NT2/D1 (cell line): ENCODE data around the gene FLYWCH2.

Source experiments
- SUZ12 ChIP-seq: IDR thresholded peaks from 2 replicates; pipeline ENCODE4 v1.6.1; 2011; ENCODE audit not compliant: insufficient read length, insufficient read depth; ENCODE audit errors: extremely low read depth
- YY1 ChIP-seq: IDR thresholded peaks from 2 replicates; pipeline ENCODE4 v1.6.1; 2011; ENCODE audit not compliant: insufficient read length, insufficient read depth
- ZNF274 ChIP-seq: IDR thresholded peaks from 2 replicates; pipeline ENCODE4 v1.6.1; 2011; ENCODE audit warnings: mild to moderate bottlenecking, low read depth, low read length

DNA sequence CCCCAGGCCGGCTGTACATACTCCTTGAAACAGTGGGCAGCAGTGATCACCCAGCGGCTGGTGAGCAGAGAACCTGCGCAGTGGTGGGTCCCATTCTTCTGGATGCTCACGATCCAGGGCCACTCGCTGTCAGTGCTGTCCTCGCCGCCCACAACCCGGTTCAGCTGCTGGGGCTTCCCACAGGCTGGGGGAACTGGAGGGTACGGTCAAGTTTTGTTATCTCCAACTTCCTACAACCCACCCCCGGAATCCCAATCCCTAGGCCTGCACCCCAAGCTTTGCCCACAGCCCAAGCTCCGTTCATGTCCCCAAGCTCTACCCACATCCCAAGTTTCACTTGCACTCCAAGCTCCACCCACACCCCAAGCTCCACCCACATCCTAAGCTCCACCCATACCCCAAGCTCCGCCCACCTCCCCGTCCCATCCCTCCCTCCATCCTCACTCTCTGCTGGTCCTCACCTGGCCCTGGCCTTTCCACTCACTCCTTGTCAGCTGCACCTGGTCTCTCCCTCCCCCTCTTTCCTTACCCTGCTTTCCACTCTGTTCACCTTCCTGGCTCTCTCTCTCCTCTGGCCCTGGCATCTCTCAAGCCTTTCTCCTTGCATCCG lies 26.8 kb upstream of the FLYWCH2 start:
- TF ChIP-seq YY1 (no peak), SUZ12 (no peak), ZNF274 (no peak)
